SKM-1 (cell line): ENCODE measurements around the gene PAX9.

ENCODE experiments used
- DNase-seq: peaks from one replicate; lab custom pipeline; 2025; ENCODE audit not compliant: unreplicated experiment; lab: John Stamatoyannopoulos, UW

PAX9 gene

DNA sequence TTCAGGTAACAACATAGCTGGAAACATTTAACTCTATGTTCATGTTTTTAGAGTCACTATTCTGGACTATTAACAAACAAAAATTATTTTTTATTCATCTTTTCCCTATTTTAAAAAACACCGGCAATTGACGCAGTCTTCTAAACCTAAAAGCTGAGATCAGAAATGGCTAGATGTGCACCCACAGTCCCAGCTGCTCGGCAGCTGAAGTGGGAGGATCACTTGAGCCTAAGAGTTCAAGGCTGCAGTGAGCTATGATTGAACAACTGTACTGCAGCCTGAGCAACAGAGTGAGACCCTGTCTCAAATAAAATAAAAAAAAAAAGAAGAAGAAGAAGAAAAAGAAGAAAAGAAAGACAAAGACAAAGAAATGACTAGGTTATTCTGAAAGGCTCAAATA is 64.5 kb downstream of the PAX9 start:
- no peak for DNase-seq
